Keratinocyte (primary cell): ENCODE measurements around the gene KBTBD7. TPM values are rescaled to one million over a fixed set of nuclear protein-coding genes. Genes with fewer than 3 reads are reported as not detected.

ENCODE experiments used
- DNase-seq: peaks from one replicate; pipeline ENCODE4 v3.0.0-alpha.2; 2011; ENCODE audit warnings: low read depth, missing footprints, low spot score
- FAIRE-seq: peaks from 2 replicates; lab custom pipeline; 2011; peaks lifted over from hg19 to GRCh38; lab: Jason Lieb, UNC
- H2AFZ ChIP-seq: 2 replicates; pipeline ENCODE4 v1.6.0; 2012; ENCODE audit warnings: low read length, control low read depth, inconsistent platforms; ENCODE audit not compliant: control insufficient read depth
- H3K27ac ChIP-seq: 2 replicates; pipeline ENCODE4 v1.5.1; 2011; ENCODE audit warnings: low read length; ENCODE audit not compliant: control insufficient read depth, insufficient read depth
- H3K27me3 ChIP-seq: 3 replicates; pipeline ENCODE4 v1.6.0; 2011; ENCODE audit warnings: low read length; ENCODE audit not compliant: control insufficient read depth, insufficient read depth; ENCODE audit errors: extremely low read depth
- H3K36me3 ChIP-seq, 2 experiments: 2 replicates in 1 of 2; 3 replicates in 1 of 2; pipeline ENCODE4 v1.5.1; 2011; ENCODE audit warnings: low read length in 2 of 2, mild to moderate bottlenecking in 1 of 2; ENCODE audit not compliant: control insufficient read depth in 2 of 2, insufficient read depth in 2 of 2; ENCODE audit errors: extremely low read depth in 1 of 2
- H3K4me1 ChIP-seq: 3 replicates; pipeline ENCODE4 v1.5.1; 2011; ENCODE audit warnings: low read length; ENCODE audit not compliant: control insufficient read depth, insufficient read depth; ENCODE audit errors: extremely low read depth
- H3K4me2 ChIP-seq: 3 replicates; pipeline ENCODE4 v1.6.0; 2011; ENCODE audit warnings: low read depth, low read length; ENCODE audit not compliant: control insufficient read depth, insufficient read depth; ENCODE audit errors: extremely low read depth
- H3K4me3 ChIP-seq, 3 experiments: fragments of 200-600 bp in 1 of 3; sonication (generic) in 1 of 3; 2 replicates in 2 of 3; 3 replicates in 1 of 3; pipeline ENCODE4 v1.5.1; 2011 to 2016; ENCODE audit warnings: low read length in 3 of 3, mild to moderate bottlenecking in 3 of 3, control low read depth in 2 of 3, inconsistent platforms in 1 of 3, low read depth in 1 of 3, mixed read lengths in 1 of 3, mixed run types in 1 of 3, moderate library complexity in 1 of 3; ENCODE audit not compliant: control insufficient read depth in 2 of 3, insufficient read depth in 2 of 3; ENCODE audit errors: extremely low read depth in 1 of 3
- H3K79me2 ChIP-seq: 2 replicates; pipeline ENCODE4 v1.6.0; 2012; ENCODE audit warnings: low read length; ENCODE audit not compliant: control insufficient read depth, insufficient read depth
- H3K9ac ChIP-seq: 3 replicates; pipeline ENCODE4 v1.6.0; 2011; ENCODE audit warnings: low read length; ENCODE audit not compliant: control insufficient read depth, insufficient read depth; ENCODE audit errors: extremely low read depth
- H3K9me1 ChIP-seq: 3 replicates; pipeline ENCODE4 v1.6.0; 2011; ENCODE audit warnings: low read length; ENCODE audit not compliant: control insufficient read depth, insufficient read depth; ENCODE audit errors: extremely low read depth
- H3K9me3 ChIP-seq: 2 replicates; pipeline ENCODE4 v1.5.1; 2012; ENCODE audit warnings: low read depth, low read length; ENCODE audit not compliant: control insufficient read depth
- H4K20me1 ChIP-seq: 3 replicates; pipeline ENCODE4 v1.6.0; 2011; ENCODE audit warnings: low read length; ENCODE audit not compliant: control insufficient read depth, insufficient read depth; ENCODE audit errors: extremely low read depth
- EZH2 ChIP-seq: IDR thresholded peaks from one replicate; pipeline ENCODE4 v1.6.1; 2012; ENCODE audit warnings: inconsistent platforms, mild to moderate bottlenecking, low read length, moderate library complexity
- dilution Hi-C: fragments of 300-500 bp; cut with MboI; formaldehyde crosslinking; loops from one replicate; pipeline ENCODE4 v1.7.0; 2020; ENCODE audit warnings: low sequenced_read_pairs; ENCODE audit not compliant: extremely low pct_ligation_motif_present
- polyA plus RNA-seq, 5 experiments: library from polyadenylated mRNA; depleted of rRNA in 3 of 5; stranded (reverse) in 3 of 5; stranded (forward) in 1 of 5; unstranded in 1 of 5; fragments of >200 nt; gene quantifications; 1 replicate in 1 of 5; 2 replicates in 3 of 5; 3 replicates in 1 of 5; pipeline versions ENCODE4 v1.2.1 to v1.2.3, GENCODE V29; 2011 to 2012; ENCODE audit warnings: missing spikeins in 2 of 5, low read depth in 1 of 5, low replicate concordance in 1 of 5
- TF ChIP-seq, protein P1 (sequence below), 3 experiments: IDR thresholded peaks in 1 of 3; conservative IDR thresholded peaks in 1 of 3; optimal IDR thresholded peaks in 1 of 3; 2 replicates in 2 of 3; 3 replicates in 1 of 3; pipeline versions ENCODE3 to v1.5.1; 2011; ENCODE audit warnings: low read length in 3 of 3, mild to moderate bottlenecking in 3 of 3, moderate library complexity in 2 of 3, control low read depth in 1 of 3, inconsistent platforms in 1 of 3; ENCODE audit not compliant: insufficient read depth in 2 of 3; ENCODE audit errors: extremely low read depth in 1 of 3

Gene KBTBD7
- polyA plus RNA-seq, 1 donor (not counting 4 experiments of a cell fraction or from before 2014, with no cell fraction given) = 2.8 TPM

DNA sequence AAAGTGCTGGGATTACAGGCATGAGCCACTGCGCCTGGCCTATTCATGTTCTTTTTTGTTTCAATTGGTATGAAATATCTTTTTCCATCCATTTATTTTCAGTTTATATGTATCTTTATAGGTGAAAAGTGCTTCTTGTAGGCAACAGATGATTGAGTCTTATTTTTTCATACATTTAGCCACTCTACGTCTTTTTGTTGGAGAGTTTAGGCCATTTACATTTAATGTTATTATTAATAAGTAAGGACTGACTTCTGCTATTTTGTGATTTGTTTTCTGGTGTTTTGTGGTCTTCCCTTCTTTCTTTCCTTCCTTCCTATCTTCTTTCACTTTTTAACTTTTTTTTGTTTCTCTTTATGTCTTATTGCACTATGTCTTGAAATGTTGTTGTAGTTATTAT is 16.7 kb upstream of the KBTBD7 start:
- no peaks in the 10 kb centered on the region for H3K9me1 ChIP-seq
- TF ChIP-seq EZH2 = no peak
- TF ChIP-seq, protein P1, sequence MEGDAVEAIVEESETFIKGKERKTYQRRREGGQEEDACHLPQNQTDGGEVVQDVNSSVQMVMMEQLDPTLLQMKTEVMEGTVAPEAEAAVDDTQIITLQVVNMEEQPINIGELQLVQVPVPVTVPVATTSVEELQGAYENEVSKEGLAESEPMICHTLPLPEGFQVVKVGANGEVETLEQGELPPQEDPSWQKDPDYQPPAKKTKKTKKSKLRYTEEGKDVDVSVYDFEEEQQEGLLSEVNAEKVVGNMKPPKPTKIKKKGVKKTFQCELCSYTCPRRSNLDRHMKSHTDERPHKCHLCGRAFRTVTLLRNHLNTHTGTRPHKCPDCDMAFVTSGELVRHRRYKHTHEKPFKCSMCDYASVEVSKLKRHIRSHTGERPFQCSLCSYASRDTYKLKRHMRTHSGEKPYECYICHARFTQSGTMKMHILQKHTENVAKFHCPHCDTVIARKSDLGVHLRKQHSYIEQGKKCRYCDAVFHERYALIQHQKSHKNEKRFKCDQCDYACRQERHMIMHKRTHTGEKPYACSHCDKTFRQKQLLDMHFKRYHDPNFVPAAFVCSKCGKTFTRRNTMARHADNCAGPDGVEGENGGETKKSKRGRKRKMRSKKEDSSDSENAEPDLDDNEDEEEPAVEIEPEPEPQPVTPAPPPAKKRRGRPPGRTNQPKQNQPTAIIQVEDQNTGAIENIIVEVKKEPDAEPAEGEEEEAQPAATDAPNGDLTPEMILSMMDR (optimal IDR thresholded peaks at IDR 0.05 in 1 of 3, IDR thresholded peaks at IDR 0.05 in 1 of 3, conservative IDR thresholded peaks at IDR 0.05 in 1 of 3; ENCODE audit: extremely low read depth in 1 of 3, insufficient read depth in 2 of 3, low read length in 3 of 3) = no peak
- H3K27ac ChIP-seq = no peak overlapping the region
- H3K79me2 ChIP-seq = no peaks in the 10 kb centered on the region
- H2AFZ ChIP-seq = no peak overlapping the region
- no peaks in the 10 kb centered on the region for H3K9me3 ChIP-seq
- peaks cover 4% of the 10 kb centered on the region for H3K4me1 ChIP-seq
- H4K20me1 ChIP-seq = no peaks in the 10 kb centered on the region
- H3K9ac ChIP-seq = no peak overlapping the region
- H3K36me3 ChIP-seq = no peaks in the 10 kb centered on the region
- FAIRE-seq = no peak
- no peaks in the 10 kb centered on the region for H3K27me3 ChIP-seq
- dilution Hi-C loops = no loop called here
- H3K4me2 ChIP-seq = no peak overlapping the region
- no peak for DNase-seq
- H3K4me3 ChIP-seq = no peak overlapping the region

DNA sequence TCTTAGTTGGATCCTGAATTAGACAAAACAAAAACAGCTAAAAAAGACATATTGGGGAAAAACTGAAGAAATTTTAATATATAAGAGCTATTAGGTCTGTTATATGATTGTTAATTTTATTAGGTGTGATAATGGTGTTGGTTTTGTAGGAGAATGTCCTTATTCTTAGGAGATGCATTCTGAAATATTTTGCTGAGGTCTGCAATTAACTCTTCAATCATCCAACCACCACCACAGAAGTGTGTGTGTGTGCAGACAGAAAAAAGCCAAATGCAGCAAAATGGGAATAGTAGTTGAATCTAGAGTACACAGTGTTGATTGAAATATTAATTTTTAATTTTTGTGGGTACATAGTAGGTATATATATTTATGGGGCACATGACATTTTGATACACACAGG is 12.1 kb upstream of the KBTBD7 start:
- no peak for DNase-seq
- Histone ChIP-seq H3K9ac (no peak overlapping the region), H3K4me3 (no peak overlapping the region), H2AFZ (no peak overlapping the region), H3K79me2 (no peaks in the 10 kb centered on the region), H3K27ac (no peak overlapping the region), H3K27me3 (no peaks in the 10 kb centered on the region), H3K36me3 (no peaks in the 10 kb centered on the region), H3K9me1 (no peaks in the 10 kb centered on the region), H3K9me3 (no peaks in the 10 kb centered on the region), H4K20me1 (no peaks in the 10 kb centered on the region), H3K4me1 (no peaks in the 10 kb centered on the region), H3K4me2 (no peak overlapping the region)
- FAIRE-seq = no peak
- TF ChIP-seq, protein P1 (optimal IDR thresholded peaks at IDR 0.05 in 1 of 3, IDR thresholded peaks at IDR 0.05 in 1 of 3, conservative IDR thresholded peaks at IDR 0.05 in 1 of 3; ENCODE audit: extremely low read depth in 1 of 3, insufficient read depth in 2 of 3, low read length in 3 of 3) = no peak
- TF ChIP-seq EZH2 = no peak
- dilution Hi-C loops = no loop called here
